ENCODE results near the gene MYOT.

DNA sequence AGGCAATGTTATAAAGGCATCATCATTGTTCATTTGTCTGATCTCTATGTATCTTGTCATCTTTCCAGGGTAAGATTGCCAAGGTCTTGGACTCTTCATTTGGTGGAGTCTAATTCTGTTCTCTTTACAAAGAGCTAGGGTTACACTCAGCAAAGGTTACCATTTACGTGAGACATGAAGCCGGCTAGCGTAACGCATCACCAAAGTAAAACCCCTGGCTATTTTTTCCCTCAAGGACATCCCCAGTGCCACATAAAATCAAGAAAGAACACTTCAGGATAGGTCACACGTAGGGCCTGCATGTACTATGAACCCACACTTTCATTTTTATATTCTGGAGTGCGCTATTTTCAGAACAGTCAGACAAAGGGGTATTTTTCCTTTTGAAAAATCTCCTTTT, 20.0 kb upstream of the MYOT start:
- TF ChIP-seq PRDM15 (CRISPR knock-in tag; IDR thresholded peaks at IDR 0.05) (no peak), ZNF138 (CRISPR knock-in tag; conservative IDR thresholded peaks at IDR 0.05) (no peak), CTCF (IDR thresholded peaks at IDR 0.05) (no peak)
- TF ChIP-seq, protein P1, sequence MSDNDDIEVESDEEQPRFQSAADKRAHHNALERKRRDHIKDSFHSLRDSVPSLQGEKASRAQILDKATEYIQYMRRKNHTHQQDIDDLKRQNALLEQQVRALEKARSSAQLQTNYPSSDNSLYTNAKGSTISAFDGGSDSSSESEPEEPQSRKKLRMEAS (CRISPR knock-in tag; IDR thresholded peaks at IDR 0.05): no peak
- TF ChIP-seq, protein P2, sequence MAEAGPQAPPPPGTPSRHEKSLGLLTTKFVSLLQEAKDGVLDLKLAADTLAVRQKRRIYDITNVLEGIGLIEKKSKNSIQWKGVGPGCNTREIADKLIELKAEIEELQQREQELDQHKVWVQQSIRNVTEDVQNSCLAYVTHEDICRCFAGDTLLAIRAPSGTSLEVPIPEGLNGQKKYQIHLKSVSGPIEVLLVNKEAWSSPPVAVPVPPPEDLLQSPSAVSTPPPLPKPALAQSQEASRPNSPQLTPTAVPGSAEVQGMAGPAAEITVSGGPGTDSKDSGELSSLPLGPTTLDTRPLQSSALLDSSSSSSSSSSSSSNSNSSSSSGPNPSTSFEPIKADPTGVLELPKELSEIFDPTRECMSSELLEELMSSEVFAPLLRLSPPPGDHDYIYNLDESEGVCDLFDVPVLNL (CRISPR knock-in tag; IDR thresholded peaks at IDR 0.05; ENCODE audit: borderline replicate concordance, low read depth): no peak
